CD4-positive, alpha-beta memory T cell (primary cell): ENCODE data around the gene SLC25A13. TPM values are rescaled to one million over a fixed set of nuclear protein-coding genes. Genes with fewer than 3 reads are reported as not detected.

Experiments used
- CTCF ChIA-PET: fragments of 350-600 bp; sonication (Branson Sonifier 250); formaldehyde crosslinking; loops from one replicate; lab custom pipeline; 2021; ENCODE audit warnings: inconsistent platforms; ENCODE audit not compliant: partially characterized antibody; lab: Charles Lee
- POLR2A ChIA-PET: fragments of 350-600 bp; sonication (Branson Sonifier 250); formaldehyde crosslinking; loops from one replicate; lab custom pipeline; 2021; ENCODE audit not compliant: partially characterized antibody; lab: Charles Lee
- DNase-seq, 5 donors: peaks; one replicate each; pipeline versions ENCODE4 v3.0.0 to v3.0.0-alpha.2; 2020 to 2022; ENCODE audit warnings: mixed read lengths in 1 of 5
- H3K27ac ChIP-seq: one replicate; pipeline ENCODE4 v1.7.0; 2013; ENCODE audit warnings: low read depth, low read length
- H3K27me3 ChIP-seq: 2 replicates; pipeline ENCODE4 v1.7.0; 2013; ENCODE audit warnings: mild to moderate bottlenecking, low read length, moderate library complexity; ENCODE audit not compliant: insufficient read depth
- H3K36me3 ChIP-seq: 2 replicates; pipeline ENCODE4 v1.7.0; 2013; ENCODE audit warnings: mild to moderate bottlenecking, low read length, moderate library complexity; ENCODE audit not compliant: insufficient read depth
- H3K4me1 ChIP-seq: 2 replicates; pipeline ENCODE4 v1.7.0; 2013; ENCODE audit warnings: mild to moderate bottlenecking, low read length, moderate library complexity; ENCODE audit not compliant: insufficient read depth
- H3K4me3 ChIP-seq, 2 donors: one replicate each; pipeline ENCODE4 v1.7.0; 2013; ENCODE audit warnings: low read length in 2 of 2, mild to moderate bottlenecking in 1 of 2
- H3K9me3 ChIP-seq, 2 donors: one replicate each; pipeline ENCODE4 v1.7.0; 2013; ENCODE audit warnings: low read length in 2 of 2, control low read depth in 1 of 2; ENCODE audit not compliant: control insufficient read depth in 1 of 2
- H3K27ac Mint-ChIP-seq, 7 donors: one replicate each; pipeline ENCODE4 v1.8.0; 2020 to 2021; ENCODE audit warnings: mixed read lengths in 7 of 7, mild to moderate bottlenecking in 6 of 7, inconsistent platforms in 3 of 7, moderate library complexity in 3 of 7
- H3K27me3 Mint-ChIP-seq, 2 donors: one replicate each; pipeline ENCODE4 v1.8.0; 2020 to 2021; ENCODE audit warnings: mixed read lengths in 2 of 2
- H3K36me3 Mint-ChIP-seq, 2 donors: one replicate each; pipeline ENCODE4 v1.8.0; 2020 to 2021; ENCODE audit warnings: mixed read lengths in 2 of 2, inconsistent platforms in 1 of 2, mild to moderate bottlenecking in 1 of 2
- H3K4me1 Mint-ChIP-seq, 4 donors: one replicate each; pipeline ENCODE4 v1.8.0; 2020 to 2021; ENCODE audit warnings: mixed read lengths in 4 of 4, mild to moderate bottlenecking in 1 of 4
- H3K4me3 Mint-ChIP-seq, 8 donors: one replicate each; pipeline ENCODE4 v1.8.0; 2020 to 2021; ENCODE audit warnings: mixed read lengths in 8 of 8, mild to moderate bottlenecking in 7 of 8, moderate library complexity in 6 of 8, inconsistent platforms in 3 of 8
- H3K9me3 Mint-ChIP-seq, 8 donors: one replicate each; pipeline ENCODE4 v1.8.0; 2020 to 2021; ENCODE audit warnings: mixed read lengths in 8 of 8, mild to moderate bottlenecking in 5 of 8, inconsistent platforms in 3 of 8, moderate library complexity in 1 of 8
- intact Hi-C: fragments of 100-400 bp; cut with micrococcal nuclease; formaldehyde crosslinking; loops from one replicate; pipeline ENCODE4 v1.15.1; 2023
- polyA plus RNA-seq, 2 donors: library from polyadenylated mRNA; unstranded; fragments of 300-500 nt; fragmentation: Illumina TruSeq; gene quantifications; one replicate each; pipeline ENCODE4 v1.2.3, GENCODE V29; 2021
- total RNA-seq, 2 experiments: library from RNA; stranded (reverse); gene quantifications; one replicate each; pipeline ENCODE4 v1.2.3, GENCODE V29; 2021

SLC25A13 gene
- total and polyA plus RNA-seq, 4 experiments from 2014 or later = 5.2 to 12.2 (median 8.2) TPM

DNA sequence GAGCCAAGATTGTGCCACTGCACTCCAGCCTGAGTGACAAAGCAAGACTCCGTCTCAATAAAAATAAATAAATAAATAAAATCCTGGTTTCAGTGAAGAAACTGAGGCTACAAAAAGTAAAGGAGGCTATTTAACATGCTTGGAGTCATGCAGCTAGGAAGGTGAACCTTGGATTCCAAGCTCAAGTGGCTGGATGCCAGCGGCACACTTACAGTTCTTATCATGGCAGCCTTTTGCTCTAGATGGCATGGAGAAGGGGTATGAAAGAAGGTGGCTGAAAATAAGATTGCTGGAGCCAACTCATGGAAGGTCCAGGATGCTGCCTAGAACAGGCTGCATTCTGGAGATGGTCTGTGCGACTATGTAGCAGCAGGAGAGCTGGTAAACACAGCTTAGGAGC lies 170.0 kb downstream of the SLC25A13 start:
- DNase-seq = no peak
- Mint-ChIP-seq H3K36me3 (peaks cover 29 to 48% of the 10 kb centered on the region in 2 donors), H3K4me3 (no peak overlapping the region), H3K27me3 (no peaks in the 10 kb centered on the region), H3K27ac (no peak overlapping the region), H3K9me3 (no peaks in the 10 kb centered on the region), H3K4me1 (no peaks in the 10 kb centered on the region)
- Histone ChIP-seq H3K4me3 (no peak overlapping the region), H3K36me3 (no peaks in the 10 kb centered on the region), H3K4me1 (no peaks in the 10 kb centered on the region), H3K9me3 (no peaks in the 10 kb centered on the region), H3K27ac (no peak overlapping the region), H3K27me3 (no peaks in the 10 kb centered on the region)
- ChIA-PET POLR2A (no interaction called here), CTCF (no interaction called here)
- intact Hi-C loops = no loop called here

DNA sequence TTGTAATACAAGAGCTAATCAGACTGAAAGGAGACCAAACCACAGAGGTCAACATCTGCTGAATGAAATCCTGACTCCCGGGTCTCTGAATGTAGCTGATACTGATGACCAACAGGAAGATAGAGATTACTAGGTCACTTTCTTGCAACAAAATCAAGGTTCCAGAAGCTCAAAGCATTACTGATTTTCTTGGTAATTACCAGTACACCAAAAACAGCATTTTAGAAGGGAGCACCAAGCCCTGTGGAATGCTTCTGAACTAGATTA lies 177.7 kb downstream of the SLC25A13 start:
- DNase-seq = no peak
- Mint-ChIP-seq H3K27me3 (no peaks in the 10 kb centered on the region), H3K36me3 (peaks cover 52 to 65% of the 10 kb centered on the region in 2 donors), H3K4me3 (no peak overlapping the region), H3K4me1 (no peaks in the 10 kb centered on the region), H3K9me3 (no peaks in the 10 kb centered on the region), H3K27ac (peak overlapping the region in 2 of 7 donors; percentile 36 to 52)
- H3K4me1 ChIP-seq = no peaks in the 10 kb centered on the region
- no peaks in the 10 kb centered on the region for H3K36me3 ChIP-seq
- ChIA-PET CTCF (no interaction called here), POLR2A (no interaction called here)
- no peak overlapping the region for H3K4me3 ChIP-seq
- H3K27me3 ChIP-seq = no peaks in the 10 kb centered on the region
- H3K9me3 ChIP-seq = no peaks in the 10 kb centered on the region
- no peak overlapping the region for H3K27ac ChIP-seq
- intact Hi-C loops = no loop called here

- no peaks in the 10 kb centered on the region for H3K9me3 Mint-ChIP-seq
- no peak overlapping the region for H3K4me3 Mint-ChIP-seq
- Histone ChIP-seq H3K27ac (no peak overlapping the region), H3K4me3 (no peak overlapping the region), H3K4me1 (no peaks in the 10 kb centered on the region), H3K36me3 (no peaks in the 10 kb centered on the region), H3K9me3 (no peaks in the 10 kb centered on the region), H3K27me3 (no peaks in the 10 kb centered on the region)
- H3K27ac Mint-ChIP-seq = peak overlapping the region in 2 of 7 donors; percentile 36 to 52
- no peak for DNase-seq
- ChIA-PET CTCF (no interaction called here), POLR2A (no interaction called here)
- peaks cover 54 to 64% of the 10 kb centered on the region in 2 donors for H3K36me3 Mint-ChIP-seq
- H3K27me3 Mint-ChIP-seq = no peaks in the 10 kb centered on the region
- no peaks in the 10 kb centered on the region for H3K4me1 Mint-ChIP-seq
- intact Hi-C loops = no loop called here
Measured at GRCh38 chr7:96143495-96144259, 178.2 kb downstream of the SLC25A13 start.

- H3K36me3 Mint-ChIP-seq = peaks cover 40 to 61% of the 10 kb centered on the region in 2 donors
- Histone ChIP-seq H3K4me1 (no peaks in the 10 kb centered on the region), H3K9me3 (no peaks in the 10 kb centered on the region), H3K36me3 (no peaks in the 10 kb centered on the region), H3K27ac (no peak overlapping the region), H3K4me3 (no peak overlapping the region), H3K27me3 (no peaks in the 10 kb centered on the region)
- no peaks in the 10 kb centered on the region for H3K27me3 Mint-ChIP-seq
- peaks cover 0 to 2% (median 0%) of the 10 kb centered on the region in 4 donors for H3K4me1 Mint-ChIP-seq
- H3K27ac Mint-ChIP-seq = no peak overlapping the region
- H3K4me3 Mint-ChIP-seq = no peak overlapping the region
- no peak for DNase-seq
- ChIA-PET CTCF (no interaction called here), POLR2A (no interaction called here)
- H3K9me3 Mint-ChIP-seq = no peaks in the 10 kb centered on the region
- intact Hi-C loops = no loop called here
Measured at GRCh38 chr7:96136600-96137239, 185.2 kb downstream of the SLC25A13 start.

- no peaks in the 10 kb centered on the region for H3K9me3 ChIP-seq
Measured at GRCh38 chr7:96135241-96135640, 186.7 kb downstream of the SLC25A13 start.

GRCh38 chr7:96131525-96131924 lies 190.4 kb downstream of the SLC25A13 start:
- H3K27me3 Mint-ChIP-seq = no peaks in the 10 kb centered on the region
- H3K9me3 ChIP-seq = no peaks in the 10 kb centered on the region
- H3K4me3 Mint-ChIP-seq = no peak overlapping the region
- no peak overlapping the region for H3K27ac ChIP-seq
- H3K4me1 ChIP-seq = no peaks in the 10 kb centered on the region
- H3K4me3 ChIP-seq = no peak overlapping the region
- no peaks in the 10 kb centered on the region for H3K9me3 Mint-ChIP-seq
- H3K36me3 Mint-ChIP-seq = peaks cover 51 to 64% of the 10 kb centered on the region in 2 donors
- peaks cover 0 to 2% (median 0%) of the 10 kb centered on the region in 4 donors for H3K4me1 Mint-ChIP-seq
- H3K36me3 ChIP-seq = no peaks in the 10 kb centered on the region
- no peaks in the 10 kb centered on the region for H3K27me3 ChIP-seq
- ChIA-PET CTCF (no interaction called here), POLR2A (no interaction called here)
- peak overlapping the region in 2 of 7 donors; percentile 48 to 56 for H3K27ac Mint-ChIP-seq
- intact Hi-C loops = loop anchor here (2.0 kb wide), 1 partner anchor 135 kb away; no protein-coding TSS in a partner anchor
- DNase-seq = no peak

More at GRCh38 chr7:96135241-96135640, 186.7 kb downstream of the SLC25A13 start:
- H3K27me3 Mint-ChIP-seq = no peaks in the 10 kb centered on the region
- Histone ChIP-seq H3K4me1 (no peaks in the 10 kb centered on the region), H3K27me3 (no peaks in the 10 kb centered on the region), H3K27ac (no peak overlapping the region), H3K36me3 (no peaks in the 10 kb centered on the region), H3K4me3 (no peak overlapping the region)
- no peak overlapping the region for H3K27ac Mint-ChIP-seq
- ChIA-PET CTCF (no interaction called here), POLR2A (no interaction called here)
- no peak for DNase-seq
- H3K4me1 Mint-ChIP-seq = peaks cover 0 to 2% (median 0%) of the 10 kb centered on the region in 4 donors
- intact Hi-C loops = no loop called here
- no peaks in the 10 kb centered on the region for H3K9me3 Mint-ChIP-seq
- peaks cover 46 to 60% of the 10 kb centered on the region in 2 donors for H3K36me3 Mint-ChIP-seq
- H3K4me3 Mint-ChIP-seq = no peak overlapping the region

DNA sequence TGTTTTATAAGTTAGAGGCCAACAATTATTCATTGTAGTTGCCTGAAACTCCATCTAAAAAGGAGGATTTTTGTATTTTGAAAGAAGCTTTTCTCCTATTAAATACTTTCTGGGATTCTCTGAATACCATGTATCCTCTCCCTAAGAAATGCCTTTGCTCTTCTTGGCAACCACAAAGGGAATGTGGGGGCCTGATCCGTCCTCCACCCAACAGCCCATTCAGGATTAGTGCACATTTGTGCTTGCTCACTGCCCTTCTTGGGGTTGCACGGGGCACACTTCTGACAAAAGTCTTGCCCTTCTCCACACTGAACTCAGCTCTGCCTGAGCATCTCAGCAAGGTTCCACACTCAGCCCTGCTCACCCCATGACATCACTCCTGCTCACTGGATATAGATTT lies 194.2 kb downstream of the SLC25A13 start:
- POLR2A ChIA-PET = no interaction called here
- H3K27ac ChIP-seq = no peak overlapping the region
- H3K4me3 ChIP-seq = no peak overlapping the region
- H3K36me3 ChIP-seq = no peaks in the 10 kb centered on the region
- peaks cover 0 to 2% (median 0%) of the 10 kb centered on the region in 4 donors for H3K4me1 Mint-ChIP-seq
- no peak overlapping the region for H3K27ac Mint-ChIP-seq
- no peak overlapping the region for H3K4me3 Mint-ChIP-seq
- H3K4me1 ChIP-seq = no peaks in the 10 kb centered on the region
- H3K9me3 Mint-ChIP-seq = no peaks in the 10 kb centered on the region
- no peaks in the 10 kb centered on the region for H3K9me3 ChIP-seq
- intact Hi-C loops = no loop called here
- no peak for DNase-seq
- CTCF ChIA-PET = interaction anchor here (1.1 to 1.4 kb wide), 2 partner anchors 11 to 13 kb away, joined by 3 read pairs; no protein-coding TSS in a partner anchor
- H3K27me3 ChIP-seq = no peaks in the 10 kb centered on the region
- peaks cover 28 to 40% of the 10 kb centered on the region in 2 donors for H3K36me3 Mint-ChIP-seq
- H3K27me3 Mint-ChIP-seq = no peaks in the 10 kb centered on the region
